Activated T-cell treated with anti-CD3 and anti-CD28 coated beads for 4 hours (primary cell): ENCODE measurements around the gene SERPINA4.

Experiments
- DNase-seq: peaks from one replicate; pipeline ENCODE4 v3.0.0-alpha.2; 2020

SERPINA4 gene

GRCh38 chr14:94619297-94619696 lies 58.1 kb downstream of the SERPINA4 start:
- DNase-seq, result no peak
